ENCODE data around the gene FPR1. TPM values are rescaled to one million over a fixed set of nuclear protein-coding genes. Genes with fewer than 3 reads are reported as not detected.

FPR1 gene, protein sequence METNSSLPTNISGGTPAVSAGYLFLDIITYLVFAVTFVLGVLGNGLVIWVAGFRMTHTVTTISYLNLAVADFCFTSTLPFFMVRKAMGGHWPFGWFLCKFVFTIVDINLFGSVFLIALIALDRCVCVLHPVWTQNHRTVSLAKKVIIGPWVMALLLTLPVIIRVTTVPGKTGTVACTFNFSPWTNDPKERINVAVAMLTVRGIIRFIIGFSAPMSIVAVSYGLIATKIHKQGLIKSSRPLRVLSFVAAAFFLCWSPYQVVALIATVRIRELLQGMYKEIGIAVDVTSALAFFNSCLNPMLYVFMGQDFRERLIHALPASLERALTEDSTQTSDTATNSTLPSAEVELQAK
- not detected in 2 replicates for total RNA-seq

DNA sequence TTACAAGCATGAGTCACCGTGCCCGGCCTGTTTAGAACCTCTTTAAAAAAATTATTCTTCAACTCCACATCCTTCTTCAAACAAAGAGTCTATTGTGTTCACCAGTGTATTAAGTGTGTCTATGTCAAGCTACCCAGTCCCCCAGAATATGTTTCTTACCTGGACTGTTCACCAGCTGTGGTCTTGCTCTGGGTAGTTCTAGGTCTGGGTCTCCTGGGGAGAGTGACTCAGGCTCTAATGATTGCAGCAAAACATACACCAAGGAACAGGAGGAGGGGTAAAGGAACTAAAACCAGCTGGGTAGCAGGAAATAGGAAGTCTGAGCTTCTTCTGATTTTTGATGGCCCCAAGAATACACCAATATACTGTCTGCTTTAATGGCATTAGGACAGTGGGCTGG is at the start of gene FPR1:
FPR1 (minus strand) TSS at position 224 of the 400 bp plus-strand sequence. CDS start 4,884 bp downstream, outside the sequence.

DNA sequence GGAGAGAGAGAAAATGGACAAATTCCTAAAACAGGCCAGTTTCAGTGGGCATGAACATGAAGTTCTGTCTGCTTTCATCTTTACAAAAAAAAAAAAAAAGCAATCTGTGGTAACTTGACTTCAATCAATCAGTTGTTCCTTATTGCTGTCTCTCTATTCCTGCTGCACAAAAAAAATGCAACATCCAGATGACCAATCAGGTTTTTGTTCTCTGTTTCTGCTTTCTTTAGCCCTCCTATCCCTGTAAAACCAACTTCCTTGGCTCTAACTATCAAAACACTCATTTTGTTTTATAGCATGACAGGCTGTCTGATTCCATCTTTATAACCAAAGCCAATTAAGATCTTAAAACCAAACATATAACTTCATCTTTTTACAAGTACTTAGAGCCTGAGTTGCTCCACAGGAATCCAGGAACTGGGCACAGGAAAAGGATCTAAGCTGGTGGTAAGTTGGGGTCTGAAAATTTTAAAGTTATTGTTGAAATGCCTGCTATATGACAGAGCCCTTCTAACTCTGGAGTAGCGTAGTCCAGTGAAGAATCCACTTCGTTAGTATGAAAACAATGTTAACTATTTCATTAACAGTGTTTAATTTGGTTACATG is 43.3 kb upstream of the FPR1 start, which contains the start of gene FPR3:
FPR3 (plus strand) TSS at position 273 of the 606 bp plus-strand sequence. CDS start 28,592 bp downstream, outside the sequence.

DNA sequence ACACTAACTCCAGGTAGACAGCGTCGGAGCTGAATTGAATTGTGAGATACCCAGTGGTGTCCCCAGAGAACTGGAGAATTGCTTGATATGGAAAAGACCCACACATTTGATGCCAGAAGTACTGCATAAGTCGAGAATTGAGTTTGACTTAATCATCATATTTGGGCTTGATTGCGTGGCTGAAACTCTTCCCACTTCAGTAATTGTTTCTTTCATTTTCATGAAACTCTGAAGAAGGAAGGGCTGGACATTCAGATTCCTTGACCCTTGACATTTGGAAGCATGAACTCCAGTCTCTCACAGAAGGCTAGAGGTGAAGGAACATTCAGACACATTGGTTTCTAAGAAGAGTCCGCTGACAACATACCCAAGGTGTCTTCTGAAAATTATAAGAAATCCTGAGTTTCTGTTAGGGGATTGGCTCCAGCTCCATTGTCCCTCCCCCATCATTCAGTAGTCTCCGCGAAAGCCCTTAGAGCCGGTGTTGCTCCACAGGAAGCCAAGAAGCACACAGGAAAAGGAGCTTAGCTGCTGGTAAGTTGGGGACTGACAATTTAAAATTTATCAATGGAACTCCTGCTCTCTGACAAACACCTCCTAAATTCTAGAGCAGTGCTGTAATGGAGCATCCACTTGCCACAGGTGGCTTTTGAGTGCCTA is 9.1 kb upstream of the FPR1 start, which contains the start of gene FPR2:
FPR2 (plus strand) TSS at position 484 of the 660 bp plus-strand sequence. CDS start 7,479 bp downstream, outside the sequence.

Other genes with a start within 250 kb of the FPR1 start
- not detected in 2 replicates for gene SIGLEC6, start 220.2 kb downstream of the FPR1 start, total RNA-seq
- gene ZNF175, start 180.6 kb downstream of the FPR1 start, total RNA-seq: 1.6 and 3.0 TPM in 2 replicates
- gene SIGLEC5, start 121.5 kb downstream of the FPR1 start, total RNA-seq: not detected in 2 replicates
- not detected in 2 replicates for gene SIGLEC14, start 105.1 kb downstream of the FPR1 start, total RNA-seq
- 3.7 and 5.4 TPM in 2 replicates for gene SPACA6, start 58.5 kb downstream of the FPR1 start, total RNA-seq
- not detected in 2 replicates for gene HAS1, start 27.9 kb downstream of the FPR1 start, total RNA-seq
- gene FPR2, start 9.3 kb upstream of the FPR1 start, total RNA-seq: not detected in 2 replicates
- not detected in 2 replicates for gene FPR3, start 43.3 kb upstream of the FPR1 start, total RNA-seq
- gene ZNF577, start 136.1 kb upstream of the FPR1 start, total RNA-seq: 3.0 and 3.2 TPM in 2 replicates
- 2.7 and 4.0 TPM in 2 replicates for gene ZNF649, start 153.1 kb upstream of the FPR1 start, total RNA-seq
- gene ZNF613, start 175.6 kb upstream of the FPR1 start, total RNA-seq: 4.0 and 4.8 TPM in 2 replicates
- 2.7 and 3.0 TPM in 2 replicates for gene ZNF350, start 235.0 kb upstream of the FPR1 start, total RNA-seq